Measurements from ENCODE around the gene HMX2. TPM values are rescaled to one million over a fixed set of nuclear protein-coding genes. Genes with fewer than 3 reads are reported as not detected.

The HMX2 gene, protein sequence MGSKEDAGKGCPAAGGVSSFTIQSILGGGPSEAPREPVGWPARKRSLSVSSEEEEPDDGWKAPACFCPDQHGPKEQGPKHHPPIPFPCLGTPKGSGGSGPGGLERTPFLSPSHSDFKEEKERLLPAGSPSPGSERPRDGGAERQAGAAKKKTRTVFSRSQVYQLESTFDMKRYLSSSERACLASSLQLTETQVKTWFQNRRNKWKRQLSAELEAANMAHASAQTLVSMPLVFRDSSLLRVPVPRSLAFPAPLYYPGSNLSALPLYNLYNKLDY
- not detected in 2 replicates for total RNA-seq (ENCODE audit: low replicate concordance)

DNA sequence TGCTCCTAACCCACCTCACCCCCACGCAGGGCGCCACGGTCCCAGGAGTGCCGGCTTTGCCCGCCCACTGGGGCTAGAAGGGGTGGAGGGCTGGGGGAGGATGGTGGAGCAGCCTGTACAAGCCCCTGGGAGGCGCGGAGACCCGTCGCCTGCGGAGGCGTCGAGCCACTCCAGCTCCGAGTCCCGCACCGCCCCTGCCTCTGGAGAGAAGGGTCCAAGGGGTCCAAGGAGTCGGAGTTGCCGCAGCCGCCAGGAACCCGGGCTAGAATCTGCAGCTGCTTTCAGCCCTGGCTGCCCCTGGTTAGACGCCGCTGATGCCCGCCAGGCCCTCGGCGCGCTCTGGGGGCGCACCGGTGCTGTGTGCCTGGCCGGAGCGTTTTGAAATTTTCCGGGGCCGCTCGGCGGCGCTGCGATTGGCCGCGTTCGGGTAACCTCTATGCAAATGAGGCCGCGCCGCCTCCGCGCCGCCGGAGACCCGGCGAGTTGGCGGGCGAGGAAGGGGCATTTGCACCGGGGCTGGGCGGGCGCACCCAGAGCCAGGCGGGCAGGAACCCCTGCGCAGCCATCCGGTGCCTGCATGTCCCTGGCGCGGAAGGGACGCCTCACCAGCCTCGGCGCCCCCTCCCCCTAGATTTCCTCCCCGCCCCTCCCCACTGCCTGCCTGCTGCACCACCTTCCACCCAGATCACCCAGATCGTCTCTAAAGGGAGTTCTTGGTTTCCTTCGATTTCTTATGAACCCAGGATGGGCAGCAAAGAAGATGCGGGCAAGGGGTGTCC is at the start of gene HMX2:
TSS of gene HMX2 (plus strand) at position 502 of the 779 bp plus-strand sequence. CDS start at position 745, 243 bp downstream.

DNA sequence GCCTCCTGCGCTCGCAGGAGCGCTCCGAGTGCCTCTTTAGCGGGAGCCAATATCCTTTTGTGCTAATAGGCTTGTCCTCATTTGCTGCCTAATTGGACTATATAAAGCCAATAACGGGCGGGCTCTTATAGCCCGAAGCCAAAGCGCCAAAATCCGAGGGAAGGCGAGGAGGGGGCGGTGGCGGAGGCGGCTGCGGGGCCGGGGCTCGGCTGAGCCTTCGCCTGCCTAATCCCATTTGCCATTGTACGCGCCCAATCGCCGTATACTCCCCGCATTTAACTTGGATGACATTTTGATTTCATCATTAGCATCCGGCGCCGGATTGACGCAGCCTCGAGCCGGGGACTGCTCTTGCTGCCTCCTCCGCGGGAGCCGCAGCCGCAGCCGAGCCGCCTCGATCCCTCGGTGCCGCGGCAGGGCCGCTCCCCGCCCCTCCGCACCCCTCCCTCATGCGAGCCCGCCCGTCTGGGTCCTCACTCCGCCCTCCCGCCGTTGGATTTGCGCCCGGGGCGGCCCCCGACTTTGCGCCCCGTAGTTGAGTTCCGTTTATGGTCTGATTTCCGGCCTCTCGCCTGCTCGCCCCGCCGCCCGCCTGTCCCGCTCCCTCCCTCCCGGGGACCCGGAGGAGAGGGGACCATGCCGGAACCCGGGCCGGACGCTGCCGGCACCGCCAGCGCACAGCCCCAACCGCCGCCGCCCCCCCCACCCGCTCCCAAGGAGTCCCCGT is 12.4 kb upstream of the HMX2 start, which contains the start of gene HMX3:
TSS of gene HMX3 (plus strand) at position 556 of the 727 bp plus-strand sequence. CDS start at position 637, 81 bp downstream.

DNA sequence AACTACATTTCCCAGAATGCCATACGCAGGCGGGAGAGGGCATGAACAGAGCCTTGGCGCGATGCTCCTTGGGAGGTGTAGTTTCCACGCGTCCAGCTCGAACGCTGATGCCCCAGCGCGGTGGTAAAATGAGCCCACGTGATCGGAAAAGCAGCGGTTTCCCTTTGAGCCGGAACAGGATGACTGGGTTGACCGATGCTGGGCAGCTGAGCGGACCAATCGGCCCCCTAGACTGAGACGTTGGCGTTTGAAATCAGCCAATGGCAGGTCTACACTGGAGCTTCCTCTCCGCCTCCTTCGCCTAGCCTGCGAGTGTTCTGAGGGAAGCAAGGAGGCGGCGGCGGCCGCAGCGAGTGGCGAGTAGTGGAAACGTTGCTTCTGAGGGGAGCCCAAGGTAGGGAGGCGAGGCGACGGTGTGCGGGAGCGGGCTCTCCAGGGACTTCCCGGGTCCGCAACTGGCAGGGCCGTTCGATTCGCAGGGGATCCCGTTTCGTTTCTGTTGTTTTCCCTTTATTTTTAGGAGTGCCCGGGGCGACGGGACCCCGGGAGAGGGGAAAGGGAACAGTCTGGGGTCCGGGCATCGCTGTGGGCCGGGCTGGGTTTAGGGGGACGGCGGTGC is 6.3 kb downstream of the HMX2 start, which contains the start of gene BUB3:
TSS of gene BUB3 (plus strand) at position 311 of the 619 bp plus-strand sequence. CDS start 516 bp downstream, outside the sequence.

Other genes starting within 250 kb of the HMX2 start
- gene FAM24A, start 237.5 kb upstream of the HMX2 start, total RNA-seq (ENCODE audit: low replicate concordance) = not detected in 2 replicates
- 6.1 and 12.2 TPM in 2 replicates for gene C10orf88, start 193.9 kb upstream of the HMX2 start, total RNA-seq (ENCODE audit: low replicate concordance)
- gene PSTK, start 167.7 kb upstream of the HMX2 start, total RNA-seq (ENCODE audit: low replicate concordance) = 2.7 and 5.5 TPM in 2 replicates
- gene IKZF5, start 139.3 kb upstream of the HMX2 start, total RNA-seq (ENCODE audit: low replicate concordance) = 1.1 and 2.2 TPM in 2 replicates
- gene ACADSB, start 139.1 kb upstream of the HMX2 start, total RNA-seq (ENCODE audit: low replicate concordance) = 3.5 and 5.4 TPM in 2 replicates
- not detected in 2 replicates for gene HMX3, start 12.2 kb upstream of the HMX2 start, total RNA-seq (ENCODE audit: low replicate concordance)
- gene BUB3, start 6.3 kb downstream of the HMX2 start, total RNA-seq (ENCODE audit: low replicate concordance) = 125 and 184 TPM in 2 replicates